ENCODE data around the gene RCCD1. TPM values are rescaled to one million over a fixed set of nuclear protein-coding genes. Genes with fewer than 3 reads are reported as not detected.

The RCCD1 gene
- total RNA-seq (2022) (21.5 and 29.0 TPM in 2 replicates), Bru-seq, nascent RNA (percentile 64 among the genes with signal in this experiment), BruChase-seq, experiment 1, labeled RNA remaining after a 6-hour chase (percentile 68 among the genes with signal in this experiment), BruChase-seq, experiment 2, labeled RNA remaining after a 2-hour chase (percentile 64 among the genes with signal in this experiment)
- long read RNA-seq, transcript RCCD1-201 (8 exons, 2,689 nt), result major isoform, 32 of 78 reads
- long read RNA-seq, partial matches to known transcripts, result 20 of 78 reads
- long read RNA-seq, other reads (novel, unspliced or antisense), result 24 of 78 reads

GRCh38 chr15:90954712-90955623 is at the start of gene RCCD1:
Gene RCCD1 (plus strand): TSS chr15:90954884. CDS start chr15:90956735, 1,851 bp downstream.
- POLR2A ChIA-PET, result interaction anchor here (0.7 to 3.3 kb wide), 14 partner anchors 12 to 68 kb away, joined by 3 to 20 read pairs (median 6); partner anchors contain the start of genes HDDC3, PRC1, UNC45A and VPS33B
- H3K27ac Mint-ChIP-seq (ENCODE audit: low read depth, unreplicated experiment), result peak within 1 kb of the TSS; percentile 84
- H3K27me3 Mint-ChIP-seq (ENCODE audit: insufficient read depth, unreplicated experiment), result no peaks in the 10 kb centered on the region
- no peaks in the 10 kb centered on the region for H3K9me3 Mint-ChIP-seq (ENCODE audit: unreplicated experiment)
- CTCF ChIA-PET, result interaction anchor here (0.5 to 8.4 kb wide), 20 partner anchors 8 to 315 kb away, joined by 3 to 116 read pairs (median 11); partner anchors contain the start of genes HDDC3, UNC45A and VPS33B
- H3K4me1 Mint-ChIP-seq (ENCODE audit: insufficient read depth, unreplicated experiment), result peaks cover 10% of the 10 kb centered on the region
- intact Hi-C loops (cut with micrococcal nuclease), result loop anchor here (2.0 kb wide), 1 partner anchor 20 kb away; the partner anchor contains the start of gene UNC45A
- BruUV-seq (replicated peaks), result TSS peak; percentile 71
- no peak for TF ChIP-seq CTCF (IDR thresholded peaks at IDR 0.05; ENCODE audit: unreplicated experiment)
- H3K4me3 Mint-ChIP-seq (ENCODE audit: unreplicated experiment), result peak within 1 kb of the TSS; percentile 77
- H3K36me3 Mint-ChIP-seq (ENCODE audit: insufficient read depth, unreplicated experiment), result peaks cover 49% of the 10 kb centered on the region
- DNase-seq (ENCODE audit: unreplicated experiment), result peak; percentile 97

- no peaks in the 10 kb centered on the region for H3K9me3 Mint-ChIP-seq (ENCODE audit: unreplicated experiment)
- BruUV-seq (replicated peaks), result no TSS peak
- CTCF ChIA-PET, result interaction anchor here (0.6 to 12.8 kb wide), 5 partner anchors 20 to 366 kb away, joined by 3 to 131 read pairs (median 4); partner anchors contain the start of genes FES, HDDC3 and UNC45A
- H3K27ac Mint-ChIP-seq (ENCODE audit: low read depth, unreplicated experiment), result no peak overlapping the region
- POLR2A ChIA-PET, result interaction anchor here (1.0 to 3.3 kb wide), 2 partner anchors 25 to 35 kb away, joined by 3 to 15 read pairs; partner anchors contain the start of gene HDDC3
- peaks cover 10% of the 10 kb centered on the region for H3K4me1 Mint-ChIP-seq (ENCODE audit: insufficient read depth, unreplicated experiment)
- DNase-seq (ENCODE audit: unreplicated experiment), result no peak
- H3K4me3 Mint-ChIP-seq (ENCODE audit: unreplicated experiment), result no peak overlapping the region
- H3K36me3 Mint-ChIP-seq (ENCODE audit: insufficient read depth, unreplicated experiment), result peaks cover 27% of the 10 kb centered on the region
- intact Hi-C loops (cut with micrococcal nuclease), result no loop called here
- no peaks in the 10 kb centered on the region for H3K27me3 Mint-ChIP-seq (ENCODE audit: insufficient read depth, unreplicated experiment)
- no peak for TF ChIP-seq CTCF (IDR thresholded peaks at IDR 0.05; ENCODE audit: unreplicated experiment)
Observed at GRCh38 chr15:90905306-90906180, 49.1 kb upstream of the RCCD1 start.

GRCh38 chr15:90906181-90906849 is 48.4 kb upstream of the RCCD1 start:
- no peaks in the 10 kb centered on the region for H3K27me3 Mint-ChIP-seq (ENCODE audit: insufficient read depth, unreplicated experiment)
- no peaks in the 10 kb centered on the region for H3K9me3 Mint-ChIP-seq (ENCODE audit: unreplicated experiment)
- ChIA-PET POLR2A (interaction anchor here (0.6 to 3.3 kb wide), 2 partner anchors 20 to 25 kb away, joined by 4 to 15 read pairs; partner anchors contain the start of gene HDDC3), CTCF (interaction anchor here (0.6 to 12.8 kb wide), 3 partner anchors 20 to 315 kb away, joined by 3 to 131 read pairs (median 83); partner anchors contain the start of genes FES, HDDC3 and UNC45A)
- H3K27ac Mint-ChIP-seq (ENCODE audit: low read depth, unreplicated experiment), result no peak overlapping the region
- intact Hi-C loops (cut with micrococcal nuclease), result no loop called here
- BruUV-seq (replicated peaks), result no TSS peak
- H3K4me1 Mint-ChIP-seq (ENCODE audit: insufficient read depth, unreplicated experiment), result peaks cover 7% of the 10 kb centered on the region
- no peak for TF ChIP-seq CTCF (IDR thresholded peaks at IDR 0.05; ENCODE audit: unreplicated experiment)
- no peak overlapping the region for H3K4me3 Mint-ChIP-seq (ENCODE audit: unreplicated experiment)
- peaks cover 30% of the 10 kb centered on the region for H3K36me3 Mint-ChIP-seq (ENCODE audit: insufficient read depth, unreplicated experiment)
- no peak for DNase-seq (ENCODE audit: unreplicated experiment)
